H1 (cell line): ENCODE data around the gene LAD1. TPM values are rescaled to one million over a fixed set of nuclear protein-coding genes. Genes with fewer than 3 reads are reported as not detected.

Source experiments
- CTCF ChIA-PET: fragments of 300-600 bp; sonication (Branson Sonifier 250); formaldehyde crosslinking; loops from one replicate; lab custom pipeline; 2021; ENCODE audit not compliant: partially characterized antibody; lab: Charles Lee
- POLR2A ChIA-PET: fragments of 300-600 bp; sonication (Branson Sonifier 250); formaldehyde crosslinking; loops from one replicate; lab custom pipeline; 2021; ENCODE audit warnings: inconsistent platforms; ENCODE audit not compliant: partially characterized antibody; lab: Charles Lee
- DNase-seq, 2 experiments: peaks; one replicate each; pipeline versions ENCODE4 v3.0.0 to v3.0.0-alpha.2; 2010 to 2022; ENCODE audit warnings: low spot score in 2 of 2, low read depth in 1 of 2, mixed read lengths in 1 of 2
- FAIRE-seq: peaks from 2 replicates; lab custom pipeline; 2011; peaks lifted over from hg19 to GRCh38; lab: Jason Lieb, UNC
- H2AFZ ChIP-seq: 2 replicates; pipeline ENCODE4 v1.8.1; 2012; ENCODE audit warnings: low read length, inconsistent platforms
- H2AK5ac ChIP-seq: 2 replicates; pipeline ENCODE4 v1.6.1; 2013; ENCODE audit warnings: low read depth, low read length
- H2BK120ac ChIP-seq: replicated peaks from 2 replicates; pipeline ENCODE3; 2013; ENCODE audit warnings: low read depth, low read length, inconsistent platforms
- H2BK12ac ChIP-seq: 2 replicates; pipeline ENCODE4 v1.6.1; 2013; ENCODE audit warnings: low read depth, low read length
- H2BK15ac ChIP-seq: 2 replicates; pipeline ENCODE4 v1.6.1; 2013; ENCODE audit warnings: low read length
- H2BK20ac ChIP-seq: 2 replicates; pipeline ENCODE4 v1.6.1; 2013; ENCODE audit warnings: low read length
- H2BK5ac ChIP-seq: 2 replicates; pipeline ENCODE4 v1.6.1; 2013; ENCODE audit warnings: low read depth, low read length
- H3K14ac ChIP-seq: 2 replicates; pipeline ENCODE4 v1.6.1; 2013; ENCODE audit warnings: inconsistent platforms; ENCODE audit not compliant: insufficient read length
- H3K18ac ChIP-seq: 2 replicates; pipeline ENCODE4 v1.6.1; 2013; ENCODE audit warnings: low read length; ENCODE audit errors: extremely low read depth
- H3K23ac ChIP-seq: 2 replicates; pipeline ENCODE4 v1.6.1; 2013; ENCODE audit warnings: inconsistent platforms; ENCODE audit not compliant: insufficient read length
- H3K23me2 ChIP-seq: 2 replicates; pipeline ENCODE4 v1.6.1; 2013; ENCODE audit warnings: low read depth, low read length
- H3K27ac ChIP-seq: 2 replicates; pipeline ENCODE4 v1.6.1; 2011; ENCODE audit warnings: low read depth, low read length, inconsistent platforms
- H3K27me3 ChIP-seq, 4 experiments: replicated peaks in 1 of 4; 1 replicate in 1 of 4; 2 replicates in 3 of 4; pipeline versions ENCODE4 v1.6.1 to v1.8.1; 2011 to 2013; ENCODE audit warnings: low read length in 3 of 4, mild to moderate bottlenecking in 3 of 4, inconsistent platforms in 2 of 4, mixed read lengths in 2 of 4, moderate library complexity in 1 of 4; ENCODE audit not compliant: control insufficient read depth in 3 of 4, insufficient read depth in 3 of 4; ENCODE audit errors: extremely low read depth in 1 of 4
- H3K36me3 ChIP-seq, 4 experiments: 2 replicates each; pipeline versions ENCODE4 v1.6.1 to v1.8.1; 2011 to 2013; ENCODE audit warnings: mild to moderate bottlenecking in 4 of 4, low read length in 3 of 4, moderate library complexity in 2 of 4, control low read depth in 1 of 4, inconsistent platforms in 1 of 4; ENCODE audit not compliant: insufficient read depth in 4 of 4, control insufficient read depth in 2 of 4
- H3K4ac ChIP-seq: replicated peaks from 2 replicates; pipeline ENCODE3; 2013; ENCODE audit warnings: low read length, low read depth, mixed read lengths, inconsistent platforms; ENCODE audit not compliant: insufficient read length
- H3K4me1 ChIP-seq, 4 experiments: replicated peaks in 1 of 4; 1 replicate in 1 of 4; 2 replicates in 3 of 4; pipeline versions ENCODE4 v1.6.1 to v1.8.1; 2011 to 2013; ENCODE audit warnings: low read length in 3 of 4, inconsistent platforms in 2 of 4, mixed read lengths in 1 of 4; ENCODE audit not compliant: insufficient read depth in 4 of 4, control insufficient read depth in 3 of 4
- H3K4me2 ChIP-seq, 2 experiments: 2 replicates each; pipeline versions ENCODE4 v1.6.1 to v1.8.1; 2011 to 2013; ENCODE audit warnings: low read depth in 2 of 2, low read length in 2 of 2, control low read depth in 1 of 2, inconsistent platforms in 1 of 2, mild to moderate bottlenecking in 1 of 2; ENCODE audit not compliant: insufficient read depth in 1 of 2
- H3K4me3 ChIP-seq, 4 experiments: fragments of 200-600, 300-600 bp in 1 of 4; sonication (generic), shearing (Covaris generic), sonication (Bioruptor Twin) in 1 of 4; 2 replicates each; pipeline versions ENCODE4 v1.5.1 to v1.8.1; 2011 to 2016; ENCODE audit warnings: low read length in 4 of 4, low read depth in 3 of 4, control low read depth in 2 of 4, inconsistent platforms in 2 of 4, mild to moderate bottlenecking in 2 of 4, mixed read lengths in 1 of 4, moderate library complexity in 1 of 4; ENCODE audit not compliant: insufficient read depth in 2 of 4; ENCODE audit errors: extremely low read depth in 1 of 4
- H3K56ac ChIP-seq: replicated peaks from 2 replicates; pipeline ENCODE3; 2013; ENCODE audit warnings: low read depth, mild to moderate bottlenecking, mixed read lengths, low read length, inconsistent platforms; ENCODE audit not compliant: insufficient read length
- H3K79me1 ChIP-seq: 2 replicates; pipeline ENCODE4 v1.6.1; 2013; ENCODE audit warnings: low read depth, low read length, control low read depth
- H3K79me2 ChIP-seq, 2 experiments: 2 replicates each; pipeline versions ENCODE4 v1.6.1 to v1.8.1; 2012 to 2013; ENCODE audit warnings: low read length in 2 of 2, mild to moderate bottlenecking in 2 of 2, inconsistent platforms in 1 of 2; ENCODE audit not compliant: insufficient read depth in 2 of 2, control insufficient read depth in 1 of 2
- H3K9ac ChIP-seq, 4 experiments: replicated peaks in 1 of 4; 1 replicate in 1 of 4; 2 replicates in 3 of 4; pipeline versions ENCODE4 v1.6.1 to v1.8.1; 2011 to 2013; ENCODE audit warnings: low read depth in 3 of 4, low read length in 3 of 4, control low read depth in 2 of 4, mild to moderate bottlenecking in 2 of 4, moderate library complexity in 2 of 4, inconsistent platforms in 1 of 4; ENCODE audit errors: extremely low read depth in 1 of 4
- H3K9me3 ChIP-seq, 2 experiments: 2 replicates each; pipeline versions ENCODE4 v1.6.1 to v1.8.1; 2012 to 2013; ENCODE audit warnings: mild to moderate bottlenecking in 2 of 2, moderate library complexity in 2 of 2, control low read depth in 1 of 2, inconsistent platforms in 1 of 2, low read depth in 1 of 2, low read length in 1 of 2, mixed read lengths in 1 of 2; ENCODE audit not compliant: insufficient read depth in 2 of 2
- H4K20me1 ChIP-seq, 2 experiments: replicated peaks in 1 of 2; 2 replicates each; pipeline versions ENCODE3 to v1.8.1; 2011 to 2013; ENCODE audit warnings: inconsistent platforms in 2 of 2, low read length in 2 of 2, mild to moderate bottlenecking in 1 of 2; ENCODE audit not compliant: insufficient read depth in 2 of 2, control insufficient read depth in 1 of 2
- H4K5ac ChIP-seq: 2 replicates; pipeline ENCODE4 v1.6.1; 2013; ENCODE audit warnings: low read length, low read depth, mixed read lengths, inconsistent platforms; ENCODE audit not compliant: insufficient read length
- H4K8ac ChIP-seq: 2 replicates; pipeline ENCODE4 v1.8.0; 2013; ENCODE audit warnings: mild to moderate bottlenecking, moderate library complexity, low read length, inconsistent platforms; ENCODE audit not compliant: insufficient read depth; ENCODE audit errors: extremely low read depth
- H4K91ac ChIP-seq: replicated peaks from 2 replicates; pipeline ENCODE3; 2013; ENCODE audit warnings: low read length, mixed read lengths, inconsistent platforms; ENCODE audit not compliant: insufficient read length
- ASH2L ChIP-seq: fragments of 200-600, 300-600 bp; sonication (generic); IDR thresholded peaks from one replicate; pipeline ENCODE4 v1.7.1; 2017; ENCODE audit warnings: low read length
- CHD2 ChIP-seq: IDR thresholded peaks from 2 replicates; pipeline ENCODE4 v1.6.1; 2012; ENCODE audit warnings: low read length, improper control_type of control experiment
- CREB1 ChIP-seq: IDR thresholded peaks from 2 replicates; pipeline ENCODE4 v1.6.1; 2012; ENCODE audit warnings: inconsistent platforms
- EGR1 ChIP-seq: IDR thresholded peaks from 2 replicates; pipeline ENCODE4 v1.6.1; 2011; ENCODE audit warnings: low read depth, low read length, borderline replicate concordance
- EP300 ChIP-seq, 2 experiments: IDR thresholded peaks; 1 replicate in 1 of 2; 2 replicates in 1 of 2; pipeline ENCODE4 v1.6.1; 2011 to 2012; ENCODE audit warnings: low read depth in 2 of 2, low read length in 2 of 2, mild to moderate bottlenecking in 2 of 2, borderline replicate concordance in 1 of 2, inconsistent platforms in 1 of 2, moderate library complexity in 1 of 2
- FOSL1 ChIP-seq: IDR thresholded peaks from 2 replicates; pipeline ENCODE4 v1.6.1; 2011; ENCODE audit warnings: mild to moderate bottlenecking, low read depth, low read length, moderate library complexity; ENCODE audit not compliant: insufficient read depth
- JUN ChIP-seq: IDR thresholded peaks from 2 replicates; pipeline ENCODE4 v1.6.1; 2011; ENCODE audit warnings: low read depth, mild to moderate bottlenecking, improper control_type of control experiment, low read length
- POLR2A ChIP-seq, 2 experiments: IDR thresholded peaks; 1 replicate in 1 of 2; 2 replicates in 1 of 2; pipeline ENCODE4 v1.6.1; 2011; ENCODE audit warnings: low read depth in 2 of 2, low read length in 2 of 2, mild to moderate bottlenecking in 2 of 2; ENCODE audit errors: control extremely low read depth in 1 of 2
- POU5F1 ChIP-seq: IDR thresholded peaks from 2 replicates; pipeline ENCODE4 v1.6.1; 2011; ENCODE audit warnings: low read depth, mild to moderate bottlenecking, low read length, moderate library complexity
- SP1 ChIP-seq: IDR thresholded peaks from 2 replicates; pipeline ENCODE4 v1.6.1; 2011; ENCODE audit warnings: low read depth, low read length
- TAF1 ChIP-seq: IDR thresholded peaks from 2 replicates; pipeline ENCODE4 v1.6.1; 2011; ENCODE audit warnings: mild to moderate bottlenecking, low read depth, low read length
- WGBS, 2 experiments: shearing (Covaris generic) in 1 of 2; methylation state at CpG; one replicate each; pipeline versions ENCODE4 v1.1.6 to v1.1.7; 2013 to 2015; ENCODE audit warnings: low lambda C conversion rate in 2 of 2, mixed read lengths in 2 of 2, inconsistent platforms in 1 of 2, low coverage in 1 of 2, missing lambda C conversion rate in 1 of 2; ENCODE audit not compliant: insufficient replicate concordance in 2 of 2, insufficient coverage in 1 of 2, insufficient read length in 1 of 2; ENCODE audit errors: extremely low coverage in 1 of 2, missing lambda C conversion rate in 1 of 2; 5-methylcytosine and 5-hydroxymethylcytosine counted together
- polyA plus RNA-seq, 7 experiments: library from polyadenylated mRNA; depleted of rRNA in 3 of 7; stranded (reverse) in 5 of 7; unstranded in 2 of 7; fragments of >200 nt in 5 of 7; fragments of 200-250 nt in 2 of 7; gene quantifications; 1 replicate in 5 of 7; 2 replicates in 1 of 7; 4 replicates in 1 of 7; pipeline versions ENCODE4 v1.2.1 to v1.2.3, GENCODE V29; 2011 to 2013; ENCODE audit warnings: missing spikeins in 2 of 7, mixed read lengths in 2 of 7
- total RNA-seq: library from RNA; stranded (reverse); fragmentation: NEBNext Ultra II Directional; extraction: Animal tissue kit (Norgen Biotek cat#: 25700); gene quantifications from 2 replicates; pipeline ENCODE4 v1.2.1, GENCODE V29; 2021
- TF ChIP-seq, protein P1 (sequence below): IDR thresholded peaks from 2 replicates; pipeline ENCODE4 v1.6.1; 2012; ENCODE audit warnings: inconsistent platforms

LAD1 gene
- total and polyA plus RNA-seq, 2 of the 8 experiments (the other 6 are each of a cell fraction or from before 2014, with no cell fraction given), result 9.3 to 32.8 TPM

- Histone ChIP-seq H3K36me3 (no peaks in the 10 kb centered on the region), H4K5ac (no peak overlapping the region), H3K79me2 (no peaks in the 10 kb centered on the region), H4K20me1 (no peaks in the 10 kb centered on the region), H3K4ac (no peak overlapping the region), H3K56ac (no peak overlapping the region), H2BK5ac (no peak overlapping the region), H3K4me1 (peaks cover 4 to 15% (median 11%) of the 10 kb centered on the region in 4 experiments), H3K18ac (no peak overlapping the region), H2BK120ac (no peak overlapping the region), H3K23ac (no peak overlapping the region), H3K23me2 (no peaks in the 10 kb centered on the region), H4K8ac (no peak overlapping the region), H2BK15ac (peak overlapping the region; percentile 25; the same call in 1 of the 2 replicates), H2AK5ac (0 out of 2 replicates have a peak overlapping the region, but pooled peaks have one; percentile 48), H3K9ac (no peak overlapping the region), H3K4me3 (no peak overlapping the region), H2BK12ac (no peak overlapping the region; the same call in 1 of the 2 replicates), H3K27me3 (no peaks in the 10 kb centered on the region; a peak in 1 of 7 replicates), H3K27ac (no peak overlapping the region), H3K4me2 (no peak overlapping the region), H3K9me3 (no peaks in the 10 kb centered on the region), H3K79me1 (no peaks in the 10 kb centered on the region), H2BK20ac (no peak overlapping the region; the same call in 1 of the 2 replicates), H2AFZ (no peak overlapping the region), H4K91ac (no peak overlapping the region), H3K14ac (no peak overlapping the region)
- POLR2A ChIA-PET, result no interaction called here
- CTCF ChIA-PET, result interaction anchor here (0.6 to 12.4 kb wide), 6 partner anchors 10 to 1103 kb away, joined by 3 to 171 read pairs (median 106); no protein-coding TSS in a partner anchor
- no peak for DNase-seq
- 82% methylated on average over 4 of the region's 4 CpGs; no CpG with 5 or more reads in 1 of the 2 experiments for WGBS, 2 experiments
- no peak for FAIRE-seq
- TF ChIP-seq TAF1 (no peak), FOSL1 (no peak), EGR1 (no peak), SP1 (no peak), POU5F1 (no peak), CREB1 (no peak), ASH2L (no peak), JUN (no peak), CHD2 (no peak), EP300 (IDR thresholded peaks at IDR 0.05; ENCODE audit: borderline replicate concordance in 1 of 2, low read depth in 2 of 2, low read length in 2 of 2) (no peak), POLR2A (IDR thresholded peaks at IDR 0.05; ENCODE audit: control extremely low read depth in 1 of 2, low read depth in 2 of 2, low read length in 2 of 2) (no peak)
- TF ChIP-seq, protein P1, sequence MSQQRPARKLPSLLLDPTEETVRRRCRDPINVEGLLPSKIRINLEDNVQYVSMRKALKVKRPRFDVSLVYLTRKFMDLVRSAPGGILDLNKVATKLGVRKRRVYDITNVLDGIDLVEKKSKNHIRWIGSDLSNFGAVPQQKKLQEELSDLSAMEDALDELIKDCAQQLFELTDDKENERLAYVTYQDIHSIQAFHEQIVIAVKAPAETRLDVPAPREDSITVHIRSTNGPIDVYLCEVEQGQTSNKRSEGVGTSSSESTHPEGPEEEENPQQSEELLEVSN, result no peak
Measured at GRCh38 chr1:201444792-201445191, 45.7 kb upstream of the LAD1 start.
